ENCODE measurements around the gene RIC8A. TPM values are rescaled to one million over a fixed set of nuclear protein-coding genes. Genes with fewer than 3 reads are reported as not detected.

Gene RIC8A
- total RNA-seq, 1 donor from 2014 or later: 102 TPM

DNA sequence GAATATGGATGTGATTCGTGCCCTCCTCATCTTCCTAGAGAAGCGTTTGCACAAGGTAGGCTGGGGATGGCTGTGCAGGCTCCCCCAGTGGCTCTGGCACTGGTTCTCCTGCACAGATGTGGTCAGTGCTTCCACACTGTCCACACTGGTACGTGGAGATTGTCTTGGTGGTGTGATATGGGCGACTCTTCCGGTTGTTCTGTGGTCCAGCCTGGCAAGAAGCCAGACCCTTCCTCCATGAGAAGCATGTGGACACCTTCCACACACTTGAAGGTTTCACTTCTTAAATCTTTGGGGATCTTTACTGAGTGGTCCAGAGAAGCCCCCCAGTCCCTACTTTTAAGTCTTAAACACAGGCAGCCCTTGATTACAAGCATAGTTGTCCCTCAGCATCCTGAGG lies 3.8 kb downstream of the RIC8A start:
- Histone ChIP-seq H3K4me1 (peaks cover 11 to 23% of the 10 kb centered on the region in 2 donors), H3K36me3 (peaks cover 53 to 70% of the 10 kb centered on the region in 2 donors), H3K27ac (peak overlapping the region in 1 of 2 donors; percentile 21), H3K27me3 (no peaks in the 10 kb centered on the region), H3K9me3 (no peaks in the 10 kb centered on the region), H3K4me3 (no peak overlapping the region)
- intact Hi-C loops (cut with DNase I): no loop called here
- DNase-seq (ENCODE audit: low spot score in 2 of 2): peak in 1 of 2 donors; percentile 61
- TF ChIP-seq, protein P1, sequence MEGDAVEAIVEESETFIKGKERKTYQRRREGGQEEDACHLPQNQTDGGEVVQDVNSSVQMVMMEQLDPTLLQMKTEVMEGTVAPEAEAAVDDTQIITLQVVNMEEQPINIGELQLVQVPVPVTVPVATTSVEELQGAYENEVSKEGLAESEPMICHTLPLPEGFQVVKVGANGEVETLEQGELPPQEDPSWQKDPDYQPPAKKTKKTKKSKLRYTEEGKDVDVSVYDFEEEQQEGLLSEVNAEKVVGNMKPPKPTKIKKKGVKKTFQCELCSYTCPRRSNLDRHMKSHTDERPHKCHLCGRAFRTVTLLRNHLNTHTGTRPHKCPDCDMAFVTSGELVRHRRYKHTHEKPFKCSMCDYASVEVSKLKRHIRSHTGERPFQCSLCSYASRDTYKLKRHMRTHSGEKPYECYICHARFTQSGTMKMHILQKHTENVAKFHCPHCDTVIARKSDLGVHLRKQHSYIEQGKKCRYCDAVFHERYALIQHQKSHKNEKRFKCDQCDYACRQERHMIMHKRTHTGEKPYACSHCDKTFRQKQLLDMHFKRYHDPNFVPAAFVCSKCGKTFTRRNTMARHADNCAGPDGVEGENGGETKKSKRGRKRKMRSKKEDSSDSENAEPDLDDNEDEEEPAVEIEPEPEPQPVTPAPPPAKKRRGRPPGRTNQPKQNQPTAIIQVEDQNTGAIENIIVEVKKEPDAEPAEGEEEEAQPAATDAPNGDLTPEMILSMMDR (IDR thresholded peaks at IDR 0.05): no peak

DNA sequence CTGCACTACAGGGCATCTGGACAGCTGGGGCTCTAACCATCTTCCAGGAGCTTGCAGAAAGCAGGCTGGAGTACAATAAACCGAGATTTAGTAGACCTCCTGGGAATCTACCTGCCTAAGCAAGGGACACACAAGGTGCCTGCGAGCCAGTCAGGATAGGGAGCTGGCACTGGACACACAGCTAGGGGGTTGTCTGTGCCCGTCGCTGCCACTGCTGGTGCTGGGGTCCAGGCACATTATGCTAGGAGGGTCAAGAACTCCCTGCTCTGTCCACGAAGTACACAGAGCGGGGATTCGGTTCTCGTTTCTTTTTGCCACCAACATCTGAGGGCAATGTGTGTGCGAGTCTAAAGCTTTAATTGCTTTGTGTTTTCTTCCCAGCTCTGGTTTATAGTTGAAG lies 4.2 kb downstream of the RIC8A start:
- intact Hi-C loops (cut with DNase I): no loop called here
- Histone ChIP-seq H3K4me1 (peaks cover 11 to 21% of the 10 kb centered on the region in 2 donors), H3K27me3 (no peaks in the 10 kb centered on the region), H3K36me3 (peaks cover 53 to 72% of the 10 kb centered on the region in 2 donors), H3K9me3 (no peaks in the 10 kb centered on the region), H3K4me3 (no peak overlapping the region), H3K27ac (no peak overlapping the region)
- TF ChIP-seq, protein P1 (IDR thresholded peaks at IDR 0.05): no peak
- DNase-seq (ENCODE audit: low spot score in 2 of 2): peak in 1 of 2 donors; percentile 31

DNA sequence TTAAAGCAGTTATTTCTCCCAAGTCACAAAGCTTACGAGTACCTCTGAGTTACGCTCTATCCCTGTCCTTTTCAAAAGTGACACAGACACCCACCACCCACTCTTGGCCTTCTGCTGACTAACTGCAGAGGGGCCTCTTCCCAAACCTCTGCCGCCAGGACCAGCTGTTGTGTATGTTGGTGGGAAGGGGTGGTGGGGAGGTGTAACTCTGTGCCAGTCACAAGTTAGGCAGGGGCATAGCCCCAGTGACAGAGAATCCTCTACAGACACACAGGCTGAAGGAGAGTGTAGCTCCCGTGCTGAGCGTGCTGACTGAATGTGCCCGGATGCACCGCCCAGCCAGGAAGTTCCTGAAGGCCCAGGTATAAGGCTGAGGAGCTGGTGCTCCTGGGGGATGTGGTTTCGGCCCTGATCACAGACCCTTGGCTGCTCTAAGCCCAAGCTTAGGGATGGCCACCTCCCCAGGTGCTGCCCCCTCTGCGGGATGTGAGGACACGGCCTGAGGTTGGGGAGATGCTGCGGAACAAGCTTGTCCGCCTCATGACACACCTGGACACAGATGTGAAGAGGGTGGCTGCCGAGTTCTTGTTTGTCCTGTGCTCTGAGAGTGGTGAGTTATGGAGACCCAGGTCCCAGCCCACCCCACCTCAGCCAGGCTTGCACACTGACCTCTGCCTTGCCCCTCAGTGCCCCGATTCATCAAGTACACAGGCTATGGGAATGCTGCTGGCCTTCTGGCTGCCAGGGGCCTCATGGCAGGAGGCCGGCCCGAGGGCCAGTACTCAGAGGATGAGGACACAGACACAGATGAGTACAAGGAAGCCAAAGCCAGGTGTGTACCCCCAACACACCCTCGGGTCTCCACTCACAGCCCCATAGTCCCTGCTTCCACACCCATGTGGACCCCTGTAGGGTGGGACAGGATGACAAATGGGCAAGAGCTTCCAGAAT lies 4.9 kb downstream of the RIC8A start:
- peak in 1 of 2 donors; percentile 48 for DNase-seq (ENCODE audit: low spot score in 2 of 2)

DNA sequence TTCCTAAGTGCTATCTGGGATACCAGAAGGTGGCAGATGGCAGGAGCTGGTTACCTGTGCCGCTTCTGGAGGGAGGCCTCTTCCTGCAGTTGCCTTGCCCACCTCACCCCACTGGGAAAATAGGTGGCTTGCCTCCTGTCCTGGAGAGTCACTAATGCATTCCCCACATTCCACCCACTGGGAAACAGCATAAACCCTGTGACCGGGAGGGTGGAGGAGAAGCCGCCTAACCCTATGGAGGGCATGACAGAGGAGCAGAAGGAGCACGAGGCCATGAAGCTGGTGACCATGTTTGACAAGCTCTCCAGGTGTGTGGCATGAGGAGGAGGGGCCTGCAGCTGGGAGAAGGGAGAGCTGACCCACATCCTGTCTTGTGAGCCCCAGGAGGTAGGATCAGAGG lies 5.6 kb downstream of the RIC8A start:
- no peak for DNase-seq (ENCODE audit: low spot score in 2 of 2)
- intact Hi-C loops (cut with DNase I): no loop called here
- peaks cover 53 to 74% of the 10 kb centered on the region in 2 donors for H3K36me3 ChIP-seq

More for the DNA sequence above, 4.9 kb downstream of the RIC8A start:
- intact Hi-C loops (cut with DNase I): no loop called here
- Histone ChIP-seq H3K4me3 (no peak overlapping the region), H3K9me3 (no peaks in the 10 kb centered on the region), H3K36me3 (peaks cover 53 to 72% of the 10 kb centered on the region in 2 donors), H3K4me1 (peaks cover 11 to 21% of the 10 kb centered on the region in 2 donors), H3K27ac (no peak overlapping the region), H3K27me3 (no peaks in the 10 kb centered on the region)
- TF ChIP-seq, protein P1 (IDR thresholded peaks at IDR 0.05): no peak

DNA sequence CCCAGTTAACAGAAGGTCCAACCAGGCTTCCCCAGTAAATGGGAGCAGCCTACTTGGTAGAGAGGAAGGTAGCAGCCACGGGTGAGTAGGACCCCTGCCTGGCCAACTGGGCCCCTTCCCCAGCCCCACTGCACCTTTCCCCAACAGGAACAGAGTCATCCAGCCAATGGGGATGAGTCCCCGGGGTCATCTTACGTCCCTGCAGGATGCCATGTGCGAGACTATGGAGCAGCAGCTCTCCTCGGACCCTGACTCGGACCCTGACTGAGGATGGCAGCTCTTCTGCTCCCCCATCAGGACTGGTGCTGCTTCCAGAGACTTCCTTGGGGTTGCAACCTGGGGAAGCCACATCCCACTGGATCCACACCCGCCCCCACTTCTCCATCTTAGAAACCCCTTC lies 6.6 kb downstream of the RIC8A start:
- Histone ChIP-seq H3K4me1 (peaks cover 10 to 21% of the 10 kb centered on the region in 2 donors), H3K9me3 (no peaks in the 10 kb centered on the region), H3K36me3 (peaks cover 53 to 81% of the 10 kb centered on the region in 2 donors), H3K27ac (no peak overlapping the region), H3K27me3 (no peaks in the 10 kb centered on the region), H3K4me3 (no peak overlapping the region)
- peak in 1 of 2 donors; percentile 59 for DNase-seq (ENCODE audit: low spot score in 2 of 2)
- TF ChIP-seq, protein P1 (IDR thresholded peaks at IDR 0.05): no peak
- intact Hi-C loops (cut with DNase I): no loop called here

More for the DNA sequence above, 5.6 kb downstream of the RIC8A start:
- Histone ChIP-seq H3K27me3 (no peaks in the 10 kb centered on the region), H3K27ac (no peak overlapping the region), H3K4me1 (peaks cover 11 to 21% of the 10 kb centered on the region in 2 donors), H3K9me3 (no peaks in the 10 kb centered on the region), H3K4me3 (no peak overlapping the region)
- TF ChIP-seq, protein P1 (IDR thresholded peaks at IDR 0.05): no peak

All from ascending aorta (tissue), 2 donors.